Rectal smooth muscle tissue (tissue), 1 donor: ENCODE results near the gene ZC3H7B.

ENCODE experiments used
- H3K27ac ChIP-seq: one replicate; pipeline ENCODE4 v1.7.0; 2013; ENCODE audit warnings: low read depth, low read length, inconsistent platforms
- H3K27me3 ChIP-seq: one replicate; pipeline ENCODE4 v1.7.0; 2013; ENCODE audit warnings: low read length; ENCODE audit not compliant: control insufficient read depth, insufficient read depth
- H3K36me3 ChIP-seq: one replicate; pipeline ENCODE4 v1.7.0; 2013; ENCODE audit warnings: low read length; ENCODE audit not compliant: control insufficient read depth, insufficient read depth
- H3K4me1 ChIP-seq: one replicate; pipeline ENCODE4 v1.7.0; 2013; ENCODE audit warnings: low read length; ENCODE audit not compliant: control insufficient read depth, insufficient read depth
- H3K4me3 ChIP-seq: one replicate; pipeline ENCODE4 v1.7.0; 2013; ENCODE audit warnings: low read length
- H3K9ac ChIP-seq: one replicate; pipeline ENCODE4 v1.7.0; 2013; ENCODE audit warnings: low read length

Gene ZC3H7B

DNA sequence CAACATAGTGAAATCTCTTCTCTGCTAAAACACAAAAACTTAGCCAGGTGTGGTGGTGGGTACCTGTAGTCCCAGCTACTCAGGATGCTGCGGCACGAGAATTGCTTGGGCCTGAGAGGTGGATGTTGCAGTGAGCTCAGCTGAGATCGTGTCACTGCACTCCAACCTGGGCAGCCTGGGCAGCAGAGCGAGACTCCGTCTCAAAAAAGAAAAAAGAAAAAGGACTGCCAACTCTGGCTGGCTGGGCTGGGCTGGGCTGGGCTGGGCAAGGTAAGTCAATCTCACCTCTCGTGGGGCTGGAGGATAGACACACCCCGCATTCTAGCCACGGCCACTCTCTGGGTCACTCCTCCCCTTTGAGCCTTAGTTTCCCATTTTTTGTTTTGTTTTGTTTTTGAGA is 107.3 kb downstream of the ZC3H7B start:
- Histone ChIP-seq H3K27me3 (no peaks in the 10 kb centered on the region), H3K9ac (no peak overlapping the region)

More for the DNA sequence above, 107.3 kb downstream of the ZC3H7B start:
- no peaks in the 10 kb centered on the region for H3K36me3 ChIP-seq
- H3K4me1 ChIP-seq = peaks cover 15% of the 10 kb centered on the region
- H3K4me3 ChIP-seq = no peak overlapping the region
- H3K27ac ChIP-seq = no peak overlapping the region
